CMK (cell line): Measurements from ENCODE around the gene ARHGAP6.

Experiments used
- DNase-seq: peaks from one replicate; pipeline ENCODE4 v3.0.0-alpha.2; 2010; ENCODE audit warnings: low read depth

Gene ARHGAP6

GRCh38 chrX:11351375-11352295 is 314.1 kb downstream of the ARHGAP6 start:
- DNase-seq: no peak

- no peak for DNase-seq
These were observed 315.9 kb downstream of the ARHGAP6 start for GRCh38 chrX:11349661-11350337.

DNA sequence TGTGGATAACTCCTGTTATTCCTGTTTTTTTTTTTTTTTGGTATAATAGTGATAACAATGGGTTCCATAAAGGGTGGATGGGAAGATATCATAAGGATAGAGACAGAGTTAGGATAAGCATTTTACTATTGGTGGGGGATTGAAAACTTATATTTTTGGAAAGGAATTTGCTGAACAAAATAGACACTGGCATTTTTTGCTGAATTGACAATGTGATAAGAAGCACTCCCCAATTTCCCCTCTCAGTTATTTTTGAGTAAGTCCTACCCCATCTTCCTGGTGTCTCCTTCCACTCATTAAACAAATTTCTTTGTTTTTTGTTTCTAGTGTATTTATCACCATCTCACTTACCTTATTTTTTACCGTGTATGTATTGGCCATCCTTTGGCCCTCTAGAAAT is 316.7 kb downstream of the ARHGAP6 start:
- no peak for DNase-seq

DNA sequence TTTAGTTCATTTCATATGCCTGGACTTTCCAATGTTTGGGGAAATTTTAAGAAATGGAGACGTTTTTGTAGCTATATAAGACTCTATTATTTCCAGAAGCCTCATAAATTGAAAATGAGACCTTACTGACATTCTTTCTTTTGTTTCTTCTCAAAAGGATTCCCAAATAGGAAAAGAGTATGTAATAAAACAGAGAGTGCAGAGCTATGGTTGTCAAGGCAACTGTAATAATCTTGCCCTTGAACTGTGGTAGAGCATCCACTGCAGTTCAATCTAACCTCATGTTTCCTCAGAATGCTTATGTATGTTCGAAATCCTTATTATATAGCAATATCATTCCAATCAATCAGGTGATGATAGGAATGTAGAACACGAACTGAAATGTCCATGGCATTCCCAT is 318.4 kb downstream of the ARHGAP6 start:
- no peak for DNase-seq

GRCh38 chrX:11346121-11346682 is 319.5 kb downstream of the ARHGAP6 start:
- no peak for DNase-seq

- no peak for DNase-seq
These were observed 323.0 kb downstream of the ARHGAP6 start for GRCh38 chrX:11342673-11343072.

DNA sequence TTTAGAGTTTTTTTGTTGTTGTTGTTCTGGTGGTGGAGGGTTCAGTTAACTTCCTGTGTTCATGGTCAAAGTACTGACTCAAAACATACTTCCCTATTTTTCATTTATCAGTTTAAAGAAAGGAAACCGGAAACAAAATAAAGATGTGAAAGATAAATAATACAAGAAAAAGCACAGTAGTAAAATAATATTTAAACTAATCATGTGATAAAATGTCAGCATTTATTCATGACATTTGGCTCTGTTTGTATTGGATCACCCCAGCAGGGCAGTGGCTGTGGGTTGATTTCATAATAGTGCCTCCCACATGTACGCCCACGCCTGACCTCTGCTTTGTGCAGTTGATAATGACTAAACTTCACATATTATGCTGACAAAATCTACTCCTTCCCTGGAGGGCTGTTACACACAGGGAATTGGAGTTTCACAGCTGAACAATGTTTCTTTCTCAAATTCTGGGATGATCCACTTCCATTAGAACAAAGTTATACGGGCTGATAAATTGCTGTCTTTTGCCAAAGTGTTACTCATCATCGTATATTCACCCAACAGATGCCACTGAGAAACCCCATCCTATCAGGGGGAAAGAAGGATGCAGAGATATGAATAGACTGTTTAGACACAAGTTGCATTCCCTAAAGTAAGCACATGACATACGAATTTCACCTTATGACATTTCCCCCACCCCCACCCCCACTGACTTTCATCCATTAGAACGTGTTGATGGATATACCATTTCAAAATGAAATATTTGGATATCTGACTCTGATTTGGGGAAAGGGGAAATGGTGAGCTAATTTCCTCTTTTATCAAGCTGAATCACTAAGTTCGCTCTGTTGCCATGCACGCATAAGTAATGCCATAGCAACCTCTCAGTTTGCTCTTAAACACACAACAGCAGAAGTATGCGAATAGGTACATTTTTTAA is 324.2 kb downstream of the ARHGAP6 start:
- DNase-seq: peak; percentile 34

- DNase-seq: no peak
These were observed 328.3 kb downstream of the ARHGAP6 start for GRCh38 chrX:11337292-11338009.

DNA sequence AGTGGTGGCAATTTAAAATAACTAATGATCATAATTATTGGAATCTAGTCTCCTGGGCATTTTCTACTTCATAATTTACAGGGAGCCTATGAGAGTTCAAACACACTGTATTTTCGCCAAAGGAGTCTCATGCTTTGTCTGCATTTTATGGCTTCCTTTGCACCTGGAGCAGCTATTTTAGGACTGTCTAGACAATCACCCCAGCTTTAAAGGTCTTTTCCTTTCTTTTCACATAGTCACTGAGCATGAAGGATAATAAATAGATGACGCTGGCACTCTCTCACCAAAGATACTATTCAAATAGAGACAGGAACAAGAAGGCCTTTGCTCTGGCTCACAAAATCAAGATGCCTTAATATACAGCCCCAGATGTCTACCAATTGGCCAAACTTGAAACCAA is 329.5 kb downstream of the ARHGAP6 start:
- DNase-seq: no peak

DNA sequence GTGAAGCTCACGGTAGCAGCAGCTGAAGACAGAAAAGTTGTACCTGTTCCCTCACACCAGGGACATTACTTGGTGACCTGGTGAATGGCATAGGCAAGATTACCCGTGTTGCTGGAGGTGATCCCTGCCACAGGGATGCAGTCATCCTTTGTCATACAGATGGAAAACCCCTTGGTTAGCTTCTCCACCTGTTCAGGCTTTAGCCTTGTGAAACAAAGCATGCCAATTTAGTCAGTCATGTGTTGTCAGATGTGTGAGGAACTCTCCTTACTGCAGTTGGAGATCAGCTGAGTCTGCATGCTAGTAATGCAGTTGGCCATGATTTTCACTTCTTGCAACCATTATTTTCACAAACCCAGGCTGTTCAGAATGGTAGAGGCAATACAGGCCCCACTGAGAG is 331.6 kb downstream of the ARHGAP6 start:
- DNase-seq: no peak

DNA sequence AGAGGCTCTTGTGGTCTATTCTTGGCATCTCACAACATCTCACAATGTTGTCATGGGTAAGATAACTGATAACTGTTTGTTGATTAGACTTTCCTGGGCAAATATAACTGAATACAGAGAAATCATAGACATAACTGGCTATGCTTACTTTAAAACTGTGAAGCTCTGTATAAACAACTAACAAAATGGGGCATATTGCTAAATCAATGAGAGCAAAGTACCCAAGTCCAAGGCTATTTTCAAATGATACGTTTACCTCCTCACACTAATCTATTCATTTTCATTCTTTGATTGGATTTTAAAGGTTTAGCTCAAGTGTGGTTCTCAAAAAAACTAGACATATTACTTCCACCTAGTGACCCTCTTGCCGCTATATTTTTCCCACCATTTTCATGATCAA is 333.9 kb downstream of the ARHGAP6 start:
- DNase-seq: no peak

- no peak for DNase-seq
These were observed 336.7 kb downstream of the ARHGAP6 start for GRCh38 chrX:11329021-11329420.

- DNase-seq: no peak
These were observed 337.6 kb downstream of the ARHGAP6 start for GRCh38 chrX:11328134-11328533.

DNA sequence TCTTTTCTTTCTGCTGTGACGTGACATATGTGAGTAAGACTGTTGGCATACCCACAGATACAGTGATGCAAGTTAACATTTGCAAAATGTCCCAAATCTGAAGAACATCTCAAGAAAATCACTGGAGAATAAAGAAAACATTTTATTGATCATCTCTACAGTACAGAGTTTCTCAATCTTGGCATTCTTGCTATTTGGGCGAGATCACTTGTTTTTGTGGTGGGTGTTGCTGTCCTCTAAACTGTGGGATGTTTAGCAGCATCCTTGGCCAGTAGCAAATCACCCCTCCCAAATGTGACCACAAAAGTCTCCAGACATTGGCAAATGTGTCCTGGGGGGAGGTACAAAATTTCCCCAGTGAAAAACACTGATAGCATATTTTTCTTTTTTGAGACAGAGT is 343.7 kb downstream of the ARHGAP6 start:
- DNase-seq: no peak

DNA sequence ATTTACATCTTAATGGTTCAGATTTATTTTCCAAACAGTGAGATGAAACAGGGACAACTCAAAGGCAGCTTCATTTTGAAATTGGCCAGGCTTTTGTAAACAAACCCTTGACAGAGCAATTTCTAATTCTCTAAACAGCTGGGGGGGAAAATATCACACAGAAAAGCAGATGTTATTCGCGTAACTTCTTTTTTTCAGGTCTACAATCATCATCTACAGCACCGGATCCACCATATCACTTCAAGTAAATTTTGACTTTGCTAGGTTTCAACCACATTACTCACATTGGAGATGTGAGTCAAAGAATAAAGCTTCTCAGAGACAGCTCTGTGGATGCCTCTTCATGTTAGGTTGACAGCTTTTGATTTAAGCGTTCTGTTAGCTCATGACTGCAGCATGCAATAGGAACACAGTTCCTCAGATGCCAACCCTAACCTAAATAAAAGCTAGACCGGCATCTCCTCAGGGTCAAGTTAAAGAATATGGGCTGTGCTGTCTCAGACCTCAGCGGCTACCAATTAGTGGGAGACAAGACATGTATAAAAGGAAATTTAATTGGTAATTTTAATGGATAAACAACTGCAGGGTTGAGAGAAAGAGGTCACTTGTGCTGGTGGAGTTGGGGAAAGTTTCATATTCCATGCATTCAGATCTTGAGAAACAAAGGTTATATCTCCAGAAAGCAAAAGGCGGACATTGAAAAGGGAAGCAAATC is 345.8 kb downstream of the ARHGAP6 start:
- DNase-seq: no peak

DNA sequence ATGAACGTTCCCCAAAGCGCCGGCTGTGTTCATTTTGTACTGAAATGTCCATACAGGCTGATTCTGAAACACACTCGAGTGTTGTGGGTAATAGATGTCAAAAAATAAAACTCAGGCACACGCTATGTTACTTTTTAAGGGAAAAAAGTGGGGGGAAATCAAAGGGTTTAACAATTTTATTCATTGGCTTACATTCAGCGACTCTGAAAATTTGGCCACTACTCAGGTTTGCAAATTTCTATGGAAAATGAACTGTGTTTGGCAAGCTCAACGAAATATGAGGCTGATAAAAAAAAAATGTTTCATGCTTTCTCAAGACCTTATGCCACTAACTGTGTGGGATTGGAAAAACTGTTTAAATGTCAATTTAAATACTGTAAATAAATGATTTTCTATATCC is 354.0 kb downstream of the ARHGAP6 start:
- no peak for DNase-seq

- DNase-seq: no peak
These were observed 356.5 kb downstream of the ARHGAP6 start for GRCh38 chrX:11309220-11309619.

DNA sequence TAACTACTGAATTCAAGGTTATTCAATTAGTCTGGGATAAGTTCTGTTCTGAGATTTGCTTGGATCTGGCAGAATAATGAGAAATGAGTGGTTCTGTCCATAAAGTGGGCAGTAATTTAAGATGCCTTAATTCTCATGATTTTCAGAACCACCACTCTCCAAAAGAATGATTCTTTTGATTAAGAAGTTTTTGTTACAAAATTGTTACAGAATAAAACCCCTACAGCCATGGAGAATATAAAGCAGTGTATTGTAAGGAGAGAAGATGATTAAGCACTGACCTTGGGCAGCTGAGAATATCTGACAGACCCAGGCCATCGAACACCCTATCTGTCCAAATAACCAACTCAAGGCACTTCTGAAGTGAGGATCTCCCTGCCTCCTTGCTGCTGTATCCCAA is 360.1 kb downstream of the ARHGAP6 start:
- DNase-seq: no peak

DNA sequence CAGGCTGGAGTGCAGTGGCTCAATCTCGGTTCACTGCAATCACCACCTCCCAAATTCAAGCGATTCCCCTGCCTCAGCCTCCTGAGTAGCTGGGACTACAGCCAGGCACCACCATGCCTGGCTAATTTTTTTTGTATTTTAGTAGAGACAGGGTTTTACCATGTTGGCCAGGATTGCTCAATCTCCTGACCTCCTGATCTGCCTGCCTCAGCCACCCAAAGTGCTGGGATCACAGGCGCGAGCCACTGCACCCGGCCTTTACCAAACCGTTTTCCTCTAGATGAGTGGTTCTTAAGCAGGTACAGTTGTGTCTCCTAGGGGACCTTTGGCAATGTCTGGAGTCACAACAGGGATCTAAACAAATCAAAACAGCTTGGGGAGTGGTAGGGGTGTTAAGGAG is 360.9 kb downstream of the ARHGAP6 start:
- DNase-seq: no peak

DNA sequence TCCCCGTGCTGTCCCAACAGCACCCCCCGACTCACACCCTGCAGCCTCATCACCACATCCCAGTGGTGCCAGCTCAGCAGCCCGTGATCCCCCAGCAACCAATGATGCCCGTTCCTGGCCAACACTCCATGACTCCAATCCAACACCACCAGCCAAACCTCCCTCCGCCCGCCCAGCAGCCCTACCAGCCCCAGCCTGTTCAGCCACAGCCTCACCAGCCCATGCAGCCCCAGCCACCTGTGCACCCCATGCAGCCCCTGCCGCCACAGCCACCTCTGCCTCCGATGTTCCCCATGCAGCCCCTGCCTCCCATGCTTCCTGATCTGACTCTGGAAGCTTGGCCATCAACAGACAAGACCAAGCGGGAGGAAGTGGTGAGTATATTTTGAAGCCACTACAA is 367.1 kb downstream of the ARHGAP6 start:
- no peak for DNase-seq

GRCh38 chrX:11296051-11296450 is 369.7 kb downstream of the ARHGAP6 start:
- DNase-seq: no peak
